Esophagus muscularis mucosa (tissue), 4 donors: ENCODE results near the gene AMT. TPM values are rescaled to one million over a fixed set of nuclear protein-coding genes. Genes with fewer than 3 reads are reported as not detected.

Experiments
- DNase-seq: peaks from one replicate; pipeline ENCODE4 v3.0.0-alpha.2; 2017; ENCODE audit errors: extremely low spot score
- H3K27ac ChIP-seq, 4 donors: fragments of 200-600 bp; sonication (generic); replicated peaks in 1 of 4; 1 replicate in 3 of 4; 2 replicates in 1 of 4; pipeline ENCODE4 v1.5.1; 2016 to 2019; ENCODE audit warnings: mild to moderate bottlenecking in 1 of 4
- H3K27me3 ChIP-seq, 4 donors: fragments of 200-600 bp; sonication (generic); one replicate each; pipeline versions ENCODE4 v1.5.1 to v1.6.0; 2016 to 2019
- H3K36me3 ChIP-seq, 4 donors: fragments of 200-600 bp; sonication (generic); one replicate each; pipeline ENCODE4 v1.5.1; 2016 to 2019
- H3K4me1 ChIP-seq, 4 donors: fragments of 200-600 bp; sonication (generic); one replicate each; pipeline ENCODE4 v1.5.1; 2016 to 2019
- H3K4me3 ChIP-seq, 4 donors: fragments of 200-600 bp; sonication (generic); 1 replicate in 2 of 4; 2 replicates in 2 of 4; pipeline ENCODE4 v1.5.1; 2016 to 2019; ENCODE audit warnings: mild to moderate bottlenecking in 4 of 4, moderate library complexity in 1 of 4
- H3K9me3 ChIP-seq, 4 donors: fragments of 200-600 bp; sonication (generic); 1 replicate in 3 of 4; 2 replicates in 1 of 4; pipeline ENCODE4 v1.5.1; 2016 to 2019
- CTCF ChIP-seq, 3 experiments: fragments of 200-600 bp in 2 of 3; fragments of 450-650 bp in 1 of 3; sonication (generic) in 2 of 3; IDR thresholded peaks; one replicate each; pipeline ENCODE4 v1.5.1; 2017 to 2019; ENCODE audit warnings: antibody characterized with exemption in 3 of 3, mild to moderate bottlenecking in 2 of 3, moderate library complexity in 1 of 3
- EP300 ChIP-seq: sonication (generic); formaldehyde crosslinking; IDR thresholded peaks from one replicate; pipeline ENCODE4 v1.6.1; 2017; ENCODE audit warnings: antibody characterized with exemption
- POLR2A ChIP-seq: fragments of 450-650 bp; IDR thresholded peaks from one replicate; pipeline ENCODE4 v1.6.1; 2017; ENCODE audit warnings: antibody characterized with exemption, moderate library complexity, mild to moderate bottlenecking, low read depth
- POLR2AphosphoS5 ChIP-seq, 2 donors: sonication (generic); formaldehyde crosslinking; IDR thresholded peaks; one replicate each; pipeline ENCODE4 v1.6.1; 2017; ENCODE audit warnings: antibody characterized with exemption in 2 of 2
- WGBS: methylation state at CpG from one replicate; pipeline ENCODE4 v1.1.5; 2018; 5-methylcytosine and 5-hydroxymethylcytosine counted together
- intact Hi-C: fragments of 100-400 bp; cut with DNase I; formaldehyde crosslinking; loops from one replicate; pipeline ENCODE4 v1.15.1; 2023
- total RNA-seq, 4 donors: library from RNA; depleted of rRNA; stranded (reverse); fragments of >200 nt; gene quantifications; one replicate each; pipeline versions ENCODE4 v1.1.0 to v1.2.1, GENCODE V29; 2016

The AMT gene
- total RNA-seq, 4 donors from 2014 or later = 1.7 to 5.8 (median 3.8) TPM

- H3K27me3 ChIP-seq = no peaks in the 10 kb centered on the region
- WGBS = 8% methylated on average over 9 of the region's 9 CpGs
- no peak for DNase-seq
- H3K27ac ChIP-seq = peak overlapping the region; percentile 86 to 94 (median 88)
- intact Hi-C loops = no loop called here
- H3K36me3 ChIP-seq = peaks cover 0 to 26% (median 16%) of the 10 kb centered on the region in 4 donors
- TF ChIP-seq POLR2A (no peak), EP300 (no peak), POLR2AphosphoS5 (IDR thresholded peaks at IDR 0.05) (no peak), CTCF (IDR thresholded peaks at IDR 0.05) (no peak)
- peaks cover 11 to 19% (median 16%) of the 10 kb centered on the region in 4 donors for H3K4me1 ChIP-seq
- H3K4me3 ChIP-seq = peak overlapping the region; percentile 62 to 82 (median 72)
- H3K9me3 ChIP-seq = no peaks in the 10 kb centered on the region
Measured at GRCh38 chr3:49428752-49429080, 6.4 kb upstream of the AMT start.

- Histone ChIP-seq H3K9me3 (no peaks in the 10 kb centered on the region), H3K4me3 (no peak overlapping the region), H3K36me3 (peaks cover 0 to 31% (median 16%) of the 10 kb centered on the region in 4 donors), H3K27me3 (no peaks in the 10 kb centered on the region), H3K4me1 (peaks cover 14 to 29% (median 23%) of the 10 kb centered on the region in 4 donors), H3K27ac (no peak overlapping the region)
- intact Hi-C loops = no loop called here
- no peak for TF ChIP-seq CTCF (IDR thresholded peaks at IDR 0.05)
- no peak for TF ChIP-seq EP300
- no peak for TF ChIP-seq POLR2A
- no peak for TF ChIP-seq POLR2AphosphoS5 (IDR thresholded peaks at IDR 0.05)
- DNase-seq = no peak
- 96% methylated on average over 2 of the region's 2 CpGs for WGBS
Measured at GRCh38 chr3:49427586-49427985, 5.3 kb upstream of the AMT start.

- H3K9me3 ChIP-seq = no peaks in the 10 kb centered on the region
- H3K4me3 ChIP-seq = no peak overlapping the region
- no peak for TF ChIP-seq POLR2A
- no peak for TF ChIP-seq POLR2AphosphoS5 (IDR thresholded peaks at IDR 0.05)
- TF ChIP-seq EP300 = no peak
- no peak for TF ChIP-seq CTCF (IDR thresholded peaks at IDR 0.05)
- DNase-seq = no peak
- WGBS = 92% methylated on average over 6 of the region's 6 CpGs
- H3K36me3 ChIP-seq = peaks cover 0 to 38% (median 21%) of the 10 kb centered on the region in 4 donors
- no peak overlapping the region for H3K27ac ChIP-seq
- intact Hi-C loops = no loop called here
- peaks cover 13 to 39% (median 36%) of the 10 kb centered on the region in 4 donors for H3K4me1 ChIP-seq
- no peaks in the 10 kb centered on the region for H3K27me3 ChIP-seq
Measured at GRCh38 chr3:49424816-49425215, 2.5 kb upstream of the AMT start.

- no peaks in the 10 kb centered on the region for H3K9me3 ChIP-seq
- no peak for DNase-seq
- H3K36me3 ChIP-seq = peaks cover 0 to 64% (median 41%) of the 10 kb centered on the region in 4 donors
- peak overlapping the region; percentile 31 to 63 (median 48) for H3K27ac ChIP-seq
- TF ChIP-seq POLR2AphosphoS5 (IDR thresholded peaks at IDR 0.05) (no peak), CTCF (IDR thresholded peaks at IDR 0.05) (no peak), POLR2A (no peak), EP300 (no peak)
- intact Hi-C loops = no loop called here
- no peaks in the 10 kb centered on the region for H3K27me3 ChIP-seq
- H3K4me1 ChIP-seq = peaks cover 6 to 29% (median 25%) of the 10 kb centered on the region in 4 donors
- WGBS = 44% methylated on average over 11 of the region's 14 CpGs
- H3K4me3 ChIP-seq = peak overlapping the region; percentile 32 to 46 (median 42)
Measured at GRCh38 chr3:49421890-49422378, 339 bp downstream of the AMT start.
